DND-41 (cell line): Measurements from ENCODE around the gene MAGEA2.
"Not testable (repeated sequence)": the region's sequence is repeated elsewhere in the genome, so short reads cannot be mapped to it uniquely, and the experiment has no call there.

Experiments used
- CTCF ChIP-seq: IDR thresholded peaks from 2 replicates; pipeline ENCODE4 v1.5.1; 2012; ENCODE audit warnings: borderline replicate concordance, low read length, moderate library complexity, mild to moderate bottlenecking; ENCODE audit not compliant: poor library complexity, severe bottlenecking; ENCODE audit errors: extremely low read depth
- EZH2 ChIP-seq: IDR thresholded peaks from 3 replicates; pipeline ENCODE4 v1.6.1; 2012; ENCODE audit warnings: borderline replicate concordance, low read depth, mild to moderate bottlenecking, moderate library complexity, low read length, inconsistent platforms; ENCODE audit not compliant: severe bottlenecking

GRCh38 chrX:152706500-152706899, 47.1 kb downstream of the MAGEA2 start:
- not testable (repeated sequence) for TF ChIP-seq CTCF, EZH2
